DMS114 treated with DMSO at 0.1 percent for 48 hours (cell line): ENCODE data around the gene OPRM1.

ENCODE experiments used
- DNase-seq: peaks from one replicate; lab custom pipeline; 2025; ENCODE audit not compliant: unreplicated experiment; lab: John Stamatoyannopoulos, UW

Gene OPRM1

GRCh38 chr6:154276810-154277628 is 238.0 kb downstream of the OPRM1 start:
- peak; percentile 47 for DNase-seq

GRCh38 chr6:154277629-154278017 is 238.6 kb downstream of the OPRM1 start:
- no peak for DNase-seq

GRCh38 chr6:154280521-154280920 is 241.5 kb downstream of the OPRM1 start:
- no peak for DNase-seq

DNA sequence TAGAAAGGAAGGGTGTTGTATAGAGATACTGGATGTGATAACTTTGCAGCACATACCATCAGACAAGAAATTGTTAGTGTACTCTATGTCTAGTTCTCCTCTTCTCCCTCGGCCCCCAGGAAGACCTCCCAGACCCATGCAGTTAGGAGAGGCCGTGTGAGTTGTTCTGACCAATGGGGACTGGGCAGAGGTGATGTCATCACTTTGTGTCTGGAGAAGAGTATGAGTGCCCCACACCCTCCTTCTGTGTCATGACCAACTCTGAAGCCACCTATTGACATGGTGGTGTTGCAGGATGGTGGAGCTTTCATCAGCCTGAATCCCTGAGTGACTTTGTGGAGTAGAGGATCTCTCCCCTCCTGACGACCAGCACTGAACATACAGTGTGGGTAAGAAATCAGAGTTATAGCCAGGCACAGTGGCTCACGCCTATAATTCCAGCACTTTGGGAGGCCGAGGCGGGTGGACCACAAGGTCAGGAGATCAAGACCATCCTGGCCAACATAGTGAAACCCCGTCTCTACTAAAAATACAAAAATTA is 245.3 kb downstream of the OPRM1 start:
- no peak for DNase-seq

DNA sequence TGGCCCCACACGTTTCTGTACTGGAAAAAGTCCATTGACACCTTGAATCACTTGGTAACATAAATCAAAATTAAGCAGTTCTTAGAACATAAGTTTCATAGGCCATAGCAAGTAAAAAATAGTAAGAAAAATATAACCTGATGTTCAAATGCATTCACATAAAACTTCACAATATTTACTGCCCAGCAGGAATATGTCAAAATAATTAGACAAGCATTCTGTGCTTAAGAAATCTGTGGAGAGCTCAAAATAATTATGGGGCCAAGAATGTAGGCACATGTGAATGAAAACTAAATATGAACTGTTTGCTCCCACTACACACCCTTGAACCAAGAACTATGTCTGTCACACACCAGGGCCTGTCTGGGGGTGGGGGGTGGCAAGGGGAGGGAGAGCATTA is 246.8 kb downstream of the OPRM1 start:
- DNase-seq = no peak

DNA sequence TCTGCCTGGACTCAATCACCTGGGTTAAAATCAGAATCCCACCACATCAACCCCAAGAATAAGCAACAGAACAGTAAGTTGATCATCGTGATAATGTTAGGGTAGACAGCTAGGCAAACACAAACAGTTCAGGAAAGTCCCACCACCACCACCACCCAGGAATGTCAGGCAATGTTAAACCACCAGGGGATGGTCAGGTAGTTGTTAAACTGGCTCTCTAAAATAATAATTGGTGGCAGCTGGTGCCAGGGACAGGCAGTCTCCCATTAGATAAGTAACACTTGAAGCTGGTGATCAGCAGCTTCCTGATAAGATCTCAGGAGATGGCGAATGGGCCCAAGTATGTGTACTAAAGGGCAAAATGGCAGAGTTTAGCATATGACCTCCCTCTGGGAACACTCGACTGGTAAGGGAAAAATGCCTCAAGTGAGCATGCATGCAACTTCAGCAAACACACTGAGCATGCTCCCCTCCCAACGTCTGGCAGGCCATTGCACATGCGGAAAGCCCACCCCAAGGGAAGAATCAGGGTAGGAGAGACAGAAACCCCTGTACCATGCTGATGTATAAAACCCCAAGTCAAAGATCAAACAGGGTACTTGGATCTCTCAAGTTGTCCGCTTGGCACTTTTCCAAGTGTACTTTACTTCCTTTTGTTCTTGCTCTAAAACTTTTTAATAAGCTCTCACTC is 250.9 kb downstream of the OPRM1 start:
- DNase-seq = no peak

GRCh38 chr6:154292066-154292465 is 253.0 kb downstream of the OPRM1 start:
- DNase-seq = no peak

GRCh38 chr6:154292855-154293519 is 253.9 kb downstream of the OPRM1 start:
- DNase-seq = no peak

DNA sequence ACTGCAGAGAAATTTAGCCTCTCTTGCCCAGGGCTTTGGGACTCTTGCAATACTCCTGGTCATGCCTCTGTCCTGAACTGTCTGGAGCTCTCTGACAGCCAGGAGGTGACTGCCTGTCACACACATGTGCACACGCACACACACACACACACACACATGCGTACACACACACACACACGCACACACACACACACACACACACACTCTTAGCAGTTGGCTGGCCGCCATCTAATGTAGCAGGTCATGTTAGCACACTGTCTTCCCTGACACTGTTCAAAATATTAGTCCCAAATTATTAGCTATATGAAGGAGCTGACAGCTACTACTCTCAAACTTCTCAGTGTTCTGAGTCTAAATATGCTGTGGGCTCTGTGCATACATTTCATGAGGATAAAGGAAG is 256.7 kb downstream of the OPRM1 start:
- DNase-seq = no peak
